SK-N-SH treated with all-trans-retinoic acid at 6 μM for 48 hours (cell line): ENCODE measurements around the gene ASF1A.

ENCODE experiments used
- ARNTL ChIP-seq: fragments of 450-650 bp; formaldehyde crosslinking; IDR thresholded peaks from 2 replicates; pipeline ENCODE4 v1.5.0; 2020; ENCODE audit warnings: low read depth, mild to moderate bottlenecking, moderate library complexity, borderline replicate concordance
- CSRNP3 ChIP-seq: fragments of 250-450 bp; sonication (Bioruptor Pico); IDR thresholded peaks from 2 replicates; pipeline ENCODE4 v1.5.1; 2021; ENCODE audit warnings: mild to moderate bottlenecking, moderate library complexity
- ESRRG ChIP-seq: fragments of 250-450 bp; sonication (Bioruptor Pico); IDR thresholded peaks from 2 replicates; pipeline ENCODE4 v1.6.1; 2021; ENCODE audit warnings: mild to moderate bottlenecking
- ISL1 ChIP-seq: fragments of 250-450 bp; sonication (Bioruptor Pico); IDR thresholded peaks from 2 replicates; pipeline ENCODE4 v2.1.2; 2022; ENCODE audit warnings: mild to moderate bottlenecking, moderate library complexity
- PATZ1 ChIP-seq: fragments of 250-450 bp; sonication (Bioruptor Pico); IDR thresholded peaks from 2 replicates; pipeline ENCODE4 v1.8.0; 2020; ENCODE audit warnings: mild to moderate bottlenecking, moderate library complexity, borderline replicate concordance
- ZC3H10 ChIP-seq: fragments of 250-450 bp; sonication (Bioruptor Pico); IDR thresholded peaks from 2 replicates; pipeline ENCODE4 v1.5.1; 2021; ENCODE audit warnings: mild to moderate bottlenecking, moderate library complexity
- ZFP30 ChIP-seq: fragments of 450-650 bp; formaldehyde crosslinking; IDR thresholded peaks from 2 replicates; pipeline ENCODE4 v1.5.0; 2022; ENCODE audit warnings: mild to moderate bottlenecking, moderate library complexity

GRCh38 chr6:118853408-118853807, 40.5 kb upstream of the ASF1A start:
- TF ChIP-seq CSRNP3 (CRISPR knock-in tag) (no peak), ZC3H10 (no peak), ESRRG (no peak), ZFP30 (CRISPR knock-in tag) (no peak), PATZ1 (CRISPR knock-in tag) (no peak), ARNTL (CRISPR knock-in tag) (no peak), ISL1 (CRISPR knock-in tag) (no peak)
